Omental fat pad (tissue), 4 donors: ENCODE data around the gene NEK1. TPM values are rescaled to one million over a fixed set of nuclear protein-coding genes. Genes with fewer than 3 reads are reported as not detected.
A peak's percentile ranks its signal among the peaks of the same experiment; 100 is the strongest.

Experiments
- ATAC-seq: fragments of 150-250 bp; one replicate; pipeline ENCODE4 v1.9.1; 2016; ENCODE audit warnings: mild to moderate bottlenecking, moderate library complexity; ENCODE audit not compliant: low FRiP score
- DNase-seq: peaks from one replicate; pipeline ENCODE4 v3.0.0-alpha.2; 2019; ENCODE audit warnings: low spot score
- CTCF ChIP-seq, 3 donors: fragments of 450-650 bp; IDR thresholded peaks; one replicate each; pipeline ENCODE4 v1.5.1; 2016 to 2017; ENCODE audit warnings: antibody characterized with exemption in 3 of 3, mild to moderate bottlenecking in 3 of 3, moderate library complexity in 2 of 3
- total RNA-seq, 4 donors: library from RNA; depleted of rRNA; stranded (reverse); fragments of >200 nt; gene quantifications; one replicate each; pipeline ENCODE4 v1.1.0, GENCODE V29; 2016

Gene NEK1
- total RNA-seq, 4 donors from 2014 or later, result 7.0 to 13.4 (median 9.8) TPM

DNA sequence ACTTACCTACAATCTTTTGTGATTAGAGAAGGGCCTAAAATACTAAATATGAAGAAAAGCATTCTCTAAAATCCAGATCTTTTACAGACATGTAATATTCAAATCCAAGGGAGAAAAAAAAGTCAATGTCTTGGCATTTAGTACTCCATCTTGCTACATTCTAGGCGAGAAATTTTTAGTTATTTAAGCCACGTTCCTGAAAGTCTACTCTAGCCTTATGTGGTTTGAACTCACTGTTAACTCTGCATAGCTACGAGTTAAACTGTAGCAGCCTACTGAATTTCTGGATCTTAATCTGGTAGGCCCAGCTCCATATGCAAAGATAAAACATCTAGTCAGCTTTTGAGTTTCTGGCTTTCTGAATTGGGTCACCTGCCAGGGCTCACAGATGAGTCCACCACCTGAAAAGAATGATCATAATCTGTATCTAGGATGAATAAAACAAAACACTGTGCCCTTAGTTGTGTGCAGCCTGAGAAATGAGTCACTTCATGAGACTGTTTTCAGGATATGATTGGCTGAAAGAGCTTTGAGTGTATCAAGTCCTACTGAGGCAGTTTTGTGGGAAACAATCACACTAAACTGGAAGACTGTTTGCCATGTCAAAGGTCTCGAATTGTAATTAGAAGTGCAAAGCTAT lies 3.2 kb upstream of the NEK1 start:
- no peak for DNase-seq
- TF ChIP-seq CTCF (IDR thresholded peaks at IDR 0.05), result no peak
- ATAC-seq, result no peak

DNA sequence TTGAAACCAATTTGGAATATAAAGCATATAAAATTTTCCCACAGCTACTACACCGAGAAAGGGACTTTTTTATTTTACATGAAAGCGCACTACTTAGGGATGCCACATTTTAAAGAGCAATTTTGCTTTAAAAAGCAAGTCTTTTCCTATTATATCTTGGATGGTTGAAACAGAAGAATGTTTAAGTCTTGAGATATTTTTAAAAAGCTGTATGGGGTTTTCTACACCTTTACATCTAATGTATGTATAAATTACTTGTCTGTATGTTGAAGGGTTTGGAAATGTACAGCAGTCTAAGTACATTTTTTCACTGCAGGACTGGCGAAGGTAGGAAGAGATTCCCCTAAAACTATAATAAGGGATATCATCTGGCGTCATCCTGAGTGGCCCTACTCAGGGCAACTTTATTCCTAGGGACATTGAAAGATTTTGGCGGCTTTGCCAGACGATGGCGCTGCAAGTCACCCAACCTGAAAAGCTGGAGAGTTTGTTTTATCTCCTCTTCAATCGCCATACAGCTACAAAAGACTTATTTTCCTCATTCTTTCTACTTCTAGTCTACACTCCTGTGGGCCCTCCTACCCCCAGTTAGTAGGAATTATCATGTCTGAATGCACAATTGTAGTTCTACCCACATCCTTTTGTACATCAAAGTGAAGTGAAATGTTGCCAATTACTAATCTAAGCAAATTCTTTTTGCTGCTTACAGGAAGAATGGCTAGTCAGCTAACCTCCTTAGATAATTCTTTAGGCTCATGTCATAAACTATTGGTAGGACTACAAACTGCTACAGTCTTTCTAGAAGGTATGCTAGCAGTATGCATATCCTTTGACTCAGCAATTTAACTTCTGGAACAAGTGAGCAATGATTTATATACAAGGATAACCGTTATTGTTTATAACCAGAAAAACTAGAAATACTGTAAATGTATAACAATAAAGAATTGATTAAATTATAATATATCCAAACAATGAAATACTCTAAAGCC lies 782 bp upstream of the NEK1 start:
- ATAC-seq (peak; percentile 52), DNase-seq (peak; percentile 27)
- TF ChIP-seq CTCF (IDR thresholded peaks at IDR 0.05), result peak in 1 of 3 donors; percentile 31

GRCh38 chr4:169611157-169611556 lies 1.2 kb downstream of the NEK1 start:
- DNase-seq (no peak), ATAC-seq (no peak)
- no peak for TF ChIP-seq CTCF (IDR thresholded peaks at IDR 0.05)

- ATAC-seq, result no peak
- TF ChIP-seq CTCF (IDR thresholded peaks at IDR 0.05), result no peak
These were observed 7.5 kb downstream of the NEK1 start for GRCh38 chr4:169604903-169605331.

DNA sequence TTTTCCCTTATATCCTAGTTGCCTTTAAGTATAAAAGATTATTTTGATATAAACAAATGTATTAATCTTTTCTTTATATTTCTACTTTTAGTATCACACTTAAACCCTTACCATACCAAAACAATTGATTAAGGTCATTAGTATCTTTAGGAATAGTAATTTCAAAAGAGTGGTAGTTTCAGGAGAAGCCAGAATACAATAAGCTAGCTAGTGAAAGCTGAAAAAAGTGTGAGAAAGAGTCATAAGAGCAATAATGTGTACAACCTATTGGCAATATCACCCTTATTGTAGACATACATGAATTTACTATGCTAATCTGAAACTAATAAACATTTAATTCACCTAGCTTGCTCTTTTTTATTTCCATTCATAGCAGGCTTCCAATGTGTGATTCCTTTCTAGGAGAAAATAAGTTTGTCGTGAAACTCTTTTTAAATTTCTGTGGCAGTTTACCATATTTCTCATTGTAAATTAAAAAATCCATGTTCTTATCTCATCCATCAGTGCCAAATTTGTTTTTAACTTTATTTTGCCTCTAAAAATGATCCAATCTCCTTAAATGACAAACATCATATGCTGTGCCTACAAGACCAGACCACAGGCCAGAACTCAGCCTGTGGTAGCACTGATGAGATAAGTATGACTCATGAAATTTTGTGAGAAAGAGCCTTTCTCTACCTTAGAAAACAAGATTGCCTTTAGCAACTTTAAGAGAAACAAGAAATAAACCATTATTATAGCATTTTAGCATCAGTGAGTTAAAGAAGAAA lies 8.1 kb downstream of the NEK1 start:
- TF ChIP-seq CTCF (IDR thresholded peaks at IDR 0.05), result no peak
- no peak for DNase-seq
- peak; percentile 76 for ATAC-seq

More at GRCh38 chr4:169604903-169605331, 7.5 kb downstream of the NEK1 start:
- DNase-seq, result no peak

GRCh38 chr4:169603312-169603711 lies 9.1 kb downstream of the NEK1 start:
- ATAC-seq (no peak), DNase-seq (no peak)
- no peak for TF ChIP-seq CTCF (IDR thresholded peaks at IDR 0.05)
